Fibroblast of peridontal ligament (primary cell): ENCODE data around the gene SLAMF8.
A peak's percentile ranks its signal among the peaks of the same experiment; 100 is the strongest.

Experiments used
- DNase-seq: peaks from one replicate; pipeline ENCODE4 v3.0.0-alpha.2; 2010; ENCODE audit errors: extremely low read depth

Gene SLAMF8

GRCh38 chr1:159826441-159827101 is at the start of gene SLAMF8:
Gene SLAMF8, plus strand, starts transcription at chr1:159826873. Its CDS starts 26 bp downstream, at chr1:159826899.
- no peak for DNase-seq

DNA sequence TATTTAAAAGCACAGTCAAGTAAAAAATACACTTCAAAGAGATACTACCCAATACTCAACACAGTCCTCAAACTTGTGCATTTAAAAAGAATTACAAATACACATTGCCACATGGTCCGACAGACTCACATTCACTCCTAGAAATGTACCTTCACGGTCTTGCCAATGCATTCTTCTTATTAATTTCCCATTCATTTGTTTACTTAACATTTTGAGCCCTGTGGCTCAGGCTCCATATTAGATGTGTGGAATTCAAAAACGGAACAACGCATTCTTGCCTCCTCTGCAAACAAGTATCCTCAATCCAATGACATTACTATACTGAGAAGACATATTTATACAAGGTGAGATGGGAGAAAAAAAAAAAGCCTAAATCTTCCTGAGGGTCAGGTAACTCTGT is 48.4 kb upstream of the SLAMF8 start:
- DNase-seq: no peak

GRCh38 chr1:159779403-159779851 is 47.2 kb upstream of the SLAMF8 start:
- DNase-seq: peak; percentile 57

DNA sequence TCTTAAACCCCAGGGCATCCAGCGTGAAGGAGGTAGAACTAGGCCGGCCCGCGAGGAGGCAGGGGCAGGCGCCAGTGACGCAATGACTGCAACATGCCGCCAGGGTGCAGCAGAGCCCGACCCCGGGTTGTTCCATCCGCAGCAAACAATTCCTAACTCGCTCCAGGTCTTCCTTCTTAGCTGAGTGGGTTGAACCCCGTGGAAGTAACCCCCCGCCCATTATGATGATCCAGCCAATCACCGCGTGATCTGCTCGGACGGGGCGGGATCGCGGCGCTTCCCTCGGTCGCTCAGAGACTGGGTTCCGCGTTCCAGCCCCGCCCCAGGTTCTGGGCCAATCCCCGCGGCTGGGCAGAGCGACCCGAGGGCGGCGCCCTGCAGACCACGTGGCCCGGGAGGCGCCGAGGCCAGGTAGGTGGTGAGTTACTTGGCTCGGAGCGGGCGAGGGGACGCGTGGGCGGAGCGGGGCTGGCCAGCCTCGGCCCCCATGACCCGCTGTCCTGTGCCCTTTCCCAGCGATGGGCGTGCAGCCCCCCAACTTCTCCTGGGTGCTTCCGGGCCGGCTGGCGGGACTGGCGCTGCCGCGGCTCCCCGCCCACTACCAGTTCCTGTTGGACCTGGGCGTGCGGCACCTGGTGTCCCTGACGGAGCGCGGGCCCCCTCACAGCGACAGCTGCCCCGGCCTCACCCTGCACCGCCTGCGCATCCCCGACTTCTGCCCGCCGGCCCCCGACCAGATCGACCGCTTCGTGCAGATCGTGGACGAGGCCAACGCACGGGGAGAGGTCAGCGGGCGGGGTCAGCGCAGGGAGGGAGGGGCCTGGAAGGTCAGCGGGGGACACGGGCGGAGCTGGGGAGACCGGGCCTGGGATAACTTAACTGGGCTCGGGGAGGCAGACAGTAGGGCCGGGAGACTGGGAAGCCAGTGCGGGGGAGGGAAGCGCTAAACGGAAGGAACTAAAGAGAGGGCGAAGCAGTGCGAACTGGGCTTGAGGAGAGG is 45.8 kb upstream of the SLAMF8 start, which contains the start of gene DUSP23:
Gene DUSP23 (plus strand): TSS at position 380 of the 1,000 bp plus-strand sequence. CDS start 139 bp downstream, at position 519.
- DNase-seq: peak; percentile 97

DNA sequence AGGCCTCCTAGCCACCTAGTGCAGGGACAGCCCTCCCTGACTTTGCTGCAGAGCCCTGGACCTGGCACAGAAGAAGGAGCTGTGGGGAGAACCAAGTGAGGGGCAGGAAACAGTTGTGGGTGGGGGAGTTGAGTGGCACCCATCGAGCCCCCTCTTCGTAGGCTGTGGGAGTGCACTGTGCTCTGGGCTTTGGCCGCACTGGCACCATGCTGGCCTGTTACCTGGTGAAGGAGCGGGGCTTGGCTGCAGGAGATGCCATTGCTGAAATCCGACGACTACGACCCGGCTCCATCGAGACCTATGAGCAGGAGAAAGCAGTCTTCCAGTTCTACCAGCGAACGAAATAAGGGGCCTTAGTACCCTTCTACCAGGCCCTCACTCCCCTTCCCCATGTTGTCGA is 44.7 kb upstream of the SLAMF8 start:
- DNase-seq: no peak

GRCh38 chr1:159783724-159784123 is 42.9 kb upstream of the SLAMF8 start:
- no peak for DNase-seq

- DNase-seq: no peak
Measured at GRCh38 chr1:159786465-159786864, 40.2 kb upstream of the SLAMF8 start.

DNA sequence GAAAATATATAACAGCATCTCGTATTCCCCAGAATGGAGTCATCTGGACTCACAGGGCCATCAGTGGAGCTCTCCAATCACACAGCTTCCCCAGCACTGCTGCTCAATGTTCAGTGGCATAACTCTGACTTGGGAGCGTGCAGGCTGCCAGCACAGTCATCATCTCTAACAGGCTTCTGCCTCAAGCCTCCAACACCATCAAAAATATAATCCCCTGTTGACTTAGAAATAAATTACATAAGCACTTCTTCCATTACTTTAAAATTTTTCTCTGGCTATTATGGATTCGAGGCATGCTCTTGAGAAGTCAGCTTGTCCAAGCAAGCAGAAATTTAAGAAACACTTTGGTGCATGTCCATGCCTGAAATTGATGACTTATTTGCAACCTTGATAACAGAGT is 39.7 kb upstream of the SLAMF8 start:
- no peak for DNase-seq

GRCh38 chr1:159790237-159790917 is 36.3 kb upstream of the SLAMF8 start:
- DNase-seq: no peak

DNA sequence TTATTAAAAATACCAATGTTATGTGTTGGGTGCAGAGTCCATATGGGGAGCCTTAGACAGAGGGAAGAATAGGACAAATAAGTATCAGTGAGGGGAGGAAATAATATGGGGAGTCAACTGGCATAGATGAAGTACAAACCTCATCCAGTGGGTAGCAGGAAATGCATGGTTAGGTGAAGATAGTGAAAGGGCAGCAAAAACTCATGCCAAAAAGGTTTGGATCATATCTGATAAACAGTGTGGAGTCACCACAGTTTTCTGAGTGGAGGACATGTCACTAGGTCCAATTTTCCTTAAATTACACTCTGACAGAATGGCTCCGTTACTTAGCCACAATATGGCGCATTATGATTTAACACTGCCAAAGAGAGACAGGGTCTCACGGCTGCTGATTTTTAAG is 35.6 kb upstream of the SLAMF8 start:
- DNase-seq: no peak

- DNase-seq: no peak
Measured at GRCh38 chr1:159791461-159791860, 35.2 kb upstream of the SLAMF8 start.

GRCh38 chr1:159795534-159795933 is 31.1 kb upstream of the SLAMF8 start:
- DNase-seq: no peak

DNA sequence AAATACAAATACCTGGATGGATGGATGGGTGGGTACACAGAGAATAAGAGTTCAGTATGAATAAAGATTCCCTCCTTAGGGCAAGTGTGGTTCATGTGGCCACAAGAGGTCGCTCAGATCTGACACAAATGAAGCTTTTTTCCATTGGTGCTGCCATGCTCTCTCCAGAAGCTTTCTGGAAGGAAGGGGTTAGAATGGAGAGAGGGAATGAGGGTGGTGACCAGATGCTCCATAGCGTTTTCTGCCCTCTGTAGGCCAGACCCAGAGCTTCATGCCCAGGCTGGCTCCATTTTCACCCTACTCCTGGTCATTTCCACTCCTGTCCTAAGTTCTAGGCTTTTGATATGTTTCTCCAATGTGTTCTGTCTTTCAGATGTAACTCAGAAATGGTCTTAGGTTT is 27.8 kb upstream of the SLAMF8 start:
- peak; percentile 86 for DNase-seq

DNA sequence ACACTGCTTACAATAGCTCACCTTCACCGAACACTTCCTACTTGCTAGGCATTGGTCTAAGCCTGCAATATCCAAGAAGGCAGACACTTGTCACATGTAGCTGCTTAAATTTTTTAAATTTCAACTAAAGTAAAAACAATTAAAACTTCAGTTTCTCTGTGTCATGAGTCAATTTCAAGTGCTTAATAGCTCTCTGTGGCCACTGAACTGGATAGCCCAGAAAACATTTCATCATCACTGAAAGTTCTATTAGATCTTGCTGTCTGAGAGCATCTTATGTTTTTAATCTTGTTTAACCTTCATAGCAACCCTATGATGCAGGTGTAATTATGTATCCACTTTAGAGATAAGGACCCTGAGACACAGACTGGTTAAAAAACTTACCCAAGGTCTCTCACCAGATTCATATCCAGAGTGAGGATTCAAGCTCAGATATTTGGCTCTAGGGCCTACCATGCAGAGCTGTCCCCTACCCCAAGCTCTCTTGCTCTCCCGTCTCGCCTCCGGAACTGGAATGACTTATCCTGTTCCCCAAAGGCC is 27.2 kb upstream of the SLAMF8 start:
- no peak for DNase-seq

DNA sequence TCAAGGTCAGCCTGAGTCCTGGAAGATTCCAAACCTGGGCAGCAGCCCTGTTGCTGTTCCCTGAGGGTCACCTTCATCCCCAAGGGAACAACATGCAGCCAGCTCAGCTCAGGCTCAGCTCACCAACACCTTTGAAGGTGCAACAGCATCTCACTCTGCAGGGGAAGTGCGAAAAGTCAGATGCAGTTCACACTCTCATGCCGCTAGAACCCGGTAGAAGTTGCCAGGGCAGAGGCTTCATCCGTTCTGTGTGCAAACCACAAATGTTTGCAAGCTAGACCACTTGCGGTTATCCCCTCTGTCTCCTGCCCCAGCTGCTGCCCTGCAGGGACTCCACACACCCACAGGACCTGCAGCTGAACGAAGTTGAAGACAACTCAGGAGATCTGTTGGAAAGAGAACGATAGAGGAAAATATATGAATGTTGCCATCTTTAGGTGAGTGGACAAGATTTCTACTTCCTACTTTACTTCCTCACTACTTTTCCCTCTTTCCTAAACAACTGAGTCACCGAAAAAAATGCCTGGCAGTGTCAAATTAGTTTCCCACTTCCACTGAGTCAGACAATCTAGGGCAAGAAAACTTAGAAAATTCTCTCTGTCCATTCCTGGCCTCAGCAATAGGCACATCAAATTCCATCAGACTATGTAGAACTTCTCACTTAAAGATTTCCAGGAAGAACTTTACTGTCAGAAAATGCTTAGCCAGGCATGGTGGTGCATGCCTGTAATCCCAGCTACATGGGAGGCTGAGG is 26.3 kb upstream of the SLAMF8 start:
- no peak for DNase-seq

DNA sequence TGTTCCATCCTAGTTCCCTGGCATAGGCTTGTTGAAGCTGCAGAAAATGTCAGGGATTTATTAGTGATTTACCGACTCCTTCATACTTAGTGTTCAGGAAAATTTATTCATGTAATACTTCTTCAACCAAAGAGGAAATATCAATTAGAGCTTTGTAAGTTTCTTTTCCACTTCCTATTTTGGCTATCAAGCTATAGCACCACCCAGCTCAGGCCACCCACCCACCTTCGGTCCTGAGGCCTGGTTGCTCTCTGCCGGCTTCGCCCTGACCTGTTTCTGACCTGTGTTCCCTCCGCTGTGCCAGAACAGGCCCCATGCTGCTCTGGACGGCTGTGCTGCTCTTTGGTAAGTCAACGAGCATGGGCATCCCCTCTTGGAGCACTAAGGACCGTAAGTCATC is 24.6 kb upstream of the SLAMF8 start, which contains the start of gene FCRL6:
Gene FCRL6 (plus strand): TSS at position 250 of the 400 bp plus-strand sequence. CDS start 65 bp downstream, at position 315.
- DNase-seq: no peak

- DNase-seq: no peak
Measured at GRCh38 chr1:159803956-159804689, 22.6 kb upstream of the SLAMF8 start.

- no peak for DNase-seq
Measured at GRCh38 chr1:159804924-159805323, 21.7 kb upstream of the SLAMF8 start.

- DNase-seq: no peak
Measured at GRCh38 chr1:159815926-159816325, 10.7 kb upstream of the SLAMF8 start.
